ENCODE results near the gene INO80C. TPM values are rescaled to one million over a fixed set of nuclear protein-coding genes. Genes with fewer than 3 reads are reported as not detected.

The INO80C gene
- total RNA-seq, 4 donors from 2014 or later, result 2.8 to 11.9 (median 7.4) TPM

GRCh38 chr18:35473562-35473961, 24.2 kb downstream of the INO80C start:
- TF ChIP-seq CTCF (IDR thresholded peaks at IDR 0.05; ENCODE audit: low read depth), result no peak

GRCh38 chr18:35470435-35470834, 27.3 kb downstream of the INO80C start:
- no peak for TF ChIP-seq CTCF (IDR thresholded peaks at IDR 0.05; ENCODE audit: low read depth)

- TF ChIP-seq CTCF (IDR thresholded peaks at IDR 0.05; ENCODE audit: low read depth), result no peak
These were observed 28.0 kb downstream of the INO80C start for GRCh38 chr18:35469725-35470124.

- no peak for TF ChIP-seq CTCF (IDR thresholded peaks at IDR 0.05; ENCODE audit: low read depth)
These were observed 29.0 kb downstream of the INO80C start for GRCh38 chr18:35468711-35469110.

- TF ChIP-seq CTCF (IDR thresholded peaks at IDR 0.05; ENCODE audit: low read depth), result no peak
These were observed 30.1 kb downstream of the INO80C start for GRCh38 chr18:35467624-35468016.

GRCh38 chr18:35466815-35467623, 30.7 kb downstream of the INO80C start:
- TF ChIP-seq CTCF (IDR thresholded peaks at IDR 0.05; ENCODE audit: low read depth), result no peak

- TF ChIP-seq CTCF (IDR thresholded peaks at IDR 0.05; ENCODE audit: low read depth), result no peak
These were observed 31.4 kb downstream of the INO80C start for GRCh38 chr18:35466334-35466733.

All from subcutaneous adipose tissue (tissue), 4 donors.